ENCODE results near the gene ZNF26. TPM values are rescaled to one million over a fixed set of nuclear protein-coding genes. Genes with fewer than 3 reads are reported as not detected.

The ZNF26 gene
- total and polyA plus RNA-seq, 10 of the 15 experiments (the other 5 are each of a cell fraction or from before 2014, with no cell fraction given) = 1.00 to 17.1 (median 10.5) TPM

DNA sequence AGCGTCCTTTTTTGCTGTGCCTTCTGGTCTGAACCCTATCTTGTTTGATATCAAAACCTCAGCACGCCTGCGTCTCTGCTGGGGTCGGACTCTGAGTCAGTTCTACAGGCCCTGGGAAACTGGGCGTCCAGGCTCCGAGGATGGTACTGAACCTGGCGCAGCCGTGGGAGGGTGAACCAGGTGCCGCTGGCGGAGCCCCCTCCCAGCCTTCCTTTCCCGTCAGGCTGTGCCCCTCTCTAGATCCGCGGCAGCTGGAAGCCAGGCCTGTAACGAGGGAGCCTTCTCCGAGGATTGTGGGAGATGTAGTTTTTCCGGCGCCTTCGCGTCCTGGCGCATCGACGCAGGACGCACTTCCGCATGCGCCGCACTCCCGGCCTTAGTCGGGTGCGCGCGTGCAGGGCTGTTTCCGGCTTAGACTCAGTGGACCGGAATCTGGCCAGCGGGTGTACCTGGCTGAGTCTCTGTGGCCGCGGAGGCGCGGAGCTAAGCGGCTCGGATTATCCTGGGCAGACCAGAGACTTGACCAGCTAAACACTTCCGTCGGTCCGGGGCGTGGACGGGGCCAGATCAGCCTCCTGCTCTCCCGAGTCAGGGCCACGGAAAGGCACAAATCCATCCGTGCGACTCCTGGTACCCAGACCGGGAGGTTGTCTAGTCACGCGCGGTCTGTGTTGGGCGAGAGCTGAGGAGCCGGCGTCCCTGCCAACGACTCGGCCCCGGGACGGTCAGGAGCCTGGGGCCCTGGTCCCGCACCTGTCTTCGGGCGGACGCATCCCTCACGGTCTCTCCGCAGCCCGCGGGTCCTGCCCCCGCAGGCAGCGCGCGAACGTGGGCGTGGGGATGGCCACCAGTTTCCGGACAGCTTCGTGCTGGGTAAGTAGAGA is at the start of gene ZNF26 (continued):
- no peak for TF ChIP-seq MTA3 (IDR thresholded peaks at IDR 0.05; ENCODE audit: borderline replicate concordance, low read length)
- TF ChIP-seq, protein P1, sequence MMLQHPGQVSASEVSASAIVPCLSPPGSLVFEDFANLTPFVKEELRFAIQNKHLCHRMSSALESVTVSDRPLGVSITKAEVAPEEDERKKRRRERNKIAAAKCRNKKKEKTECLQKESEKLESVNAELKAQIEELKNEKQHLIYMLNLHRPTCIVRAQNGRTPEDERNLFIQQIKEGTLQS (IDR thresholded peaks at IDR 0.05; ENCODE audit: borderline replicate concordance, extremely low read depth, low read depth, low read length) = peak; percentile 93; the same call in 1 of the 2 replicates
- peak; percentile 92 for TF ChIP-seq PML (IDR thresholded peaks at IDR 0.05; ENCODE audit: low read length)
- no peak for TF ChIP-seq FOXK2 (IDR thresholded peaks at IDR 0.05)
- TF ChIP-seq YY1 (IDR thresholded peaks at IDR 0.05; ENCODE audit: low read depth, low read length) = peak; percentile 81
- no peak for TF ChIP-seq NFYA (IDR thresholded peaks at IDR 0.05; ENCODE audit: borderline replicate concordance, low read depth, low read length)
- TF ChIP-seq SRF (IDR thresholded peaks at IDR 0.05; ENCODE audit: low read depth in 2 of 2, low read length in 2 of 2) = peak; percentile 55 to 94; a peak in 3 of 4 replicates
- TF ChIP-seq NBN (IDR thresholded peaks at IDR 0.05) = peak; percentile 79; the same call in 1 of the 2 replicates
- TF ChIP-seq, protein P2, sequence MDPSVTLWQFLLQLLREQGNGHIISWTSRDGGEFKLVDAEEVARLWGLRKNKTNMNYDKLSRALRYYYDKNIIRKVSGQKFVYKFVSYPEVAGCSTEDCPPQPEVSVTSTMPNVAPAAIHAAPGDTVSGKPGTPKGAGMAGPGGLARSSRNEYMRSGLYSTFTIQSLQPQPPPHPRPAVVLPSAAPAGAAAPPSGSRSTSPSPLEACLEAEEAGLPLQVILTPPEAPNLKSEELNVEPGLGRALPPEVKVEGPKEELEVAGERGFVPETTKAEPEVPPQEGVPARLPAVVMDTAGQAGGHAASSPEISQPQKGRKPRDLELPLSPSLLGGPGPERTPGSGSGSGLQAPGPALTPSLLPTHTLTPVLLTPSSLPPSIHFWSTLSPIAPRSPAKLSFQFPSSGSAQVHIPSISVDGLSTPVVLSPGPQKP (IDR thresholded peaks at IDR 0.05; ENCODE audit: low read depth, low read length) = peak; percentile 95
- TF ChIP-seq CBX3 (IDR thresholded peaks at IDR 0.05; ENCODE audit: borderline replicate concordance, low read depth) = no peak
- TF ChIP-seq TARDBP (IDR thresholded peaks at IDR 0.05; ENCODE audit: borderline replicate concordance) = peak; percentile 93
- TF ChIP-seq JUNB (IDR thresholded peaks at IDR 0.05) = no peak
- TF ChIP-seq CEBPB (IDR thresholded peaks at IDR 0.05; ENCODE audit: borderline replicate concordance in 1 of 2, low read depth in 2 of 2, low read length in 2 of 2) = no peak
- no peak for TF ChIP-seq FOXM1 (IDR thresholded peaks at IDR 0.05; ENCODE audit: low read depth, low read length)
- TF ChIP-seq STAT3 (IDR thresholded peaks at IDR 0.05; ENCODE audit: low read depth, low read length) = no peak
- TF ChIP-seq NR2C1 (IDR thresholded peaks at IDR 0.05) = peak; percentile 80
- TF ChIP-seq, protein P3, sequence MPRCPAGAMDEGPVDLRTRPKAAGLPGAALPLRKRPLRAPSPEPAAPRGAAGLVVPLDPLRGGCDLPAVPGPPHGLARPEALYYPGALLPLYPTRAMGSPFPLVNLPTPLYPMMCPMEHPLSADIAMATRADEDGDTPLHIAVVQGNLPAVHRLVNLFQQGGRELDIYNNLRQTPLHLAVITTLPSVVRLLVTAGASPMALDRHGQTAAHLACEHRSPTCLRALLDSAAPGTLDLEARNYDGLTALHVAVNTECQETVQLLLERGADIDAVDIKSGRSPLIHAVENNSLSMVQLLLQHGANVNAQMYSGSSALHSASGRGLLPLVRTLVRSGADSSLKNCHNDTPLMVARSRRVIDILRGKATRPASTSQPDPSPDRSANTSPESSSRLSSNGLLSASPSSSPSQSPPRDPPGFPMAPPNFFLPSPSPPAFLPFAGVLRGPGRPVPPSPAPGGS (IDR thresholded peaks at IDR 0.05; ENCODE audit: borderline replicate concordance, insufficient read depth, low read depth, low read length, poor library complexity, severe bottlenecking) = no peak
- no peak for TF ChIP-seq MTA2 (IDR thresholded peaks at IDR 0.05; ENCODE audit: low read depth)
- peak; percentile 98 for TF ChIP-seq HCFC1 (IDR thresholded peaks at IDR 0.05; ENCODE audit: low read length)
- peak; percentile 20; the same call in 1 of the 2 replicates for TF ChIP-seq NRF1 (conservative IDR thresholded peaks at IDR 0.05; ENCODE audit: low read depth, low read length)
- TF ChIP-seq, protein P4, sequence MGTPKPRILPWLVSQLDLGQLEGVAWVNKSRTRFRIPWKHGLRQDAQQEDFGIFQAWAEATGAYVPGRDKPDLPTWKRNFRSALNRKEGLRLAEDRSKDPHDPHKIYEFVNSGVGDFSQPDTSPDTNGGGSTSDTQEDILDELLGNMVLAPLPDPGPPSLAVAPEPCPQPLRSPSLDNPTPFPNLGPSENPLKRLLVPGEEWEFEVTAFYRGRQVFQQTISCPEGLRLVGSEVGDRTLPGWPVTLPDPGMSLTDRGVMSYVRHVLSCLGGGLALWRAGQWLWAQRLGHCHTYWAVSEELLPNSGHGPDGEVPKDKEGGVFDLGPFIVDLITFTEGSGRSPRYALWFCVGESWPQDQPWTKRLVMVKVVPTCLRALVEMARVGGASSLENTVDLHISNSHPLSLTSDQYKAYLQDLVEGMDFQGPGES (IDR thresholded peaks at IDR 0.05) = no peak
- no peak for TF ChIP-seq SUZ12 (IDR thresholded peaks at IDR 0.05; ENCODE audit: unreplicated experiment)
- no peak for TF ChIP-seq NR2C2 (IDR thresholded peaks at IDR 0.05; ENCODE audit: borderline replicate concordance, control insufficient read depth, insufficient read length, low read depth)
- peak; percentile 90 for TF ChIP-seq SIN3A (IDR thresholded peaks at IDR 0.05; ENCODE audit: low read depth, low read length)
- TF ChIP-seq, protein P5, sequence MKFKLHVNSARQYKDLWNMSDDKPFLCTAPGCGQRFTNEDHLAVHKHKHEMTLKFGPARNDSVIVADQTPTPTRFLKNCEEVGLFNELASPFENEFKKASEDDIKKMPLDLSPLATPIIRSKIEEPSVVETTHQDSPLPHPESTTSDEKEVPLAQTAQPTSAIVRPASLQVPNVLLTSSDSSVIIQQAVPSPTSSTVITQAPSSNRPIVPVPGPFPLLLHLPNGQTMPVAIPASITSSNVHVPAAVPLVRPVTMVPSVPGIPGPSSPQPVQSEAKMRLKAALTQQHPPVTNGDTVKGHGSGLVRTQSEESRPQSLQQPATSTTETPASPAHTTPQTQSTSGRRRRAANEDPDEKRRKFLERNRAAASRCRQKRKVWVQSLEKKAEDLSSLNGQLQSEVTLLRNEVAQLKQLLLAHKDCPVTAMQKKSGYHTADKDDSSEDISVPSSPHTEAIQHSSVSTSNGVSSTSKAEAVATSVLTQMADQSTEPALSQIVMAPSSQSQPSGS (IDR thresholded peaks at IDR 0.05; ENCODE audit: low read length) = no peak
